Hepatocyte (in vitro differentiated cells): ENCODE measurements around the gene NOTCH4. TPM values are rescaled to one million over a fixed set of nuclear protein-coding genes. Genes with fewer than 3 reads are reported as not detected.
A peak's percentile ranks its signal among the peaks of the same experiment; 100 is the strongest.

Experiments
- DNase-seq: peaks from one replicate; pipeline ENCODE4 v3.0.0-alpha.2; 2016; ENCODE audit warnings: low spot score
- H2AFZ ChIP-seq: fragments of 200-600 bp; sonication (generic); 2 replicates; pipeline ENCODE4 v1.6.0; 2016; ENCODE audit warnings: antibody characterized with exemption, mild to moderate bottlenecking
- H3K27ac ChIP-seq: fragments of 200-600 bp; sonication (generic); 2 replicates; pipeline ENCODE4 v1.5.1; 2016; ENCODE audit warnings: mild to moderate bottlenecking
- H3K27me3 ChIP-seq: fragments of 200-600 bp; sonication (generic); 2 replicates; pipeline ENCODE4 v1.6.1; 2016
- H3K36me3 ChIP-seq: fragments of 200-600 bp; sonication (generic); replicated peaks from 2 replicates; pipeline ENCODE4 v1.5.1; 2016; ENCODE audit warnings: low read depth; ENCODE audit not compliant: insufficient read depth
- H3K4me1 ChIP-seq: fragments of 200-600 bp; sonication (generic); 2 replicates; pipeline ENCODE4 v1.5.1; 2016; ENCODE audit warnings: mild to moderate bottlenecking, moderate library complexity; ENCODE audit not compliant: insufficient read depth
- H3K4me2 ChIP-seq: fragments of 200-600 bp; sonication (generic); 2 replicates; pipeline ENCODE4 v1.6.0; 2016
- H3K4me3 ChIP-seq: fragments of 200-600 bp; sonication (generic); 2 replicates; pipeline ENCODE4 v1.5.1; 2016; ENCODE audit warnings: mild to moderate bottlenecking
- H3K79me2 ChIP-seq: fragments of 200-600 bp; sonication (generic); 2 replicates; pipeline ENCODE4 v1.6.0; 2017; ENCODE audit warnings: mild to moderate bottlenecking
- H3K9me2 ChIP-seq: fragments of 200-600 bp; sonication (generic); replicated peaks from 2 replicates; pipeline ENCODE4 v1.6.0; 2017; ENCODE audit warnings: mild to moderate bottlenecking; ENCODE audit not compliant: insufficient read depth
- H3K9me3 ChIP-seq: fragments of 200-600 bp; sonication (generic); 2 replicates; pipeline ENCODE4 v1.5.1; 2016; ENCODE audit warnings: low read depth, mild to moderate bottlenecking
- H4K20me1 ChIP-seq: fragments of 200-600 bp; sonication (generic); 2 replicates; pipeline ENCODE4 v1.6.0; 2016; ENCODE audit warnings: mild to moderate bottlenecking; ENCODE audit not compliant: insufficient read depth, poor library complexity, severe bottlenecking
- CTCF ChIP-seq: fragments of 200-600 bp; sonication (generic); IDR thresholded peaks from 2 replicates; pipeline ENCODE4 v1.5.1; 2016; ENCODE audit warnings: antibody characterized with exemption, mild to moderate bottlenecking; ENCODE audit not compliant: poor library complexity
- EZH2 ChIP-seq: fragments of 200-600 bp; sonication (generic); IDR thresholded peaks from 2 replicates; pipeline ENCODE4 v1.6.1; 2016; ENCODE audit warnings: antibody characterized with exemption, mild to moderate bottlenecking, borderline replicate concordance
- EZH2phosphoT487 ChIP-seq: fragments of 200-600 bp; sonication (generic); IDR thresholded peaks from one replicate; pipeline ENCODE4 v1.6.1; 2018; ENCODE audit warnings: antibody characterized with exemption, mild to moderate bottlenecking, low read depth, moderate library complexity; ENCODE audit not compliant: unreplicated experiment, severe bottlenecking
- WGBS: methylation state at CpG from one replicate; pipeline ENCODE4 v1.1.6; 2016; ENCODE audit warnings: low lambda C conversion rate; ENCODE audit errors: missing lambda C conversion rate; 5-methylcytosine and 5-hydroxymethylcytosine counted together
- polyA plus RNA-seq: library from polyadenylated mRNA; unstranded; fragments of >200 nt; fragmentation: Nextera tagmentation; extraction: Ambion mirVana; gene quantifications from 2 replicates; pipeline ENCODE4 v1.2.1, GENCODE V29; 2016
- total RNA-seq: library from RNA; depleted of rRNA; stranded (reverse); fragments of >200 nt; gene quantifications from 2 replicates; pipeline ENCODE4 v1.2.3, GENCODE V29; 2014

NOTCH4 gene
- total and polyA plus RNA-seq, 2 experiments from 2014 or later, result 2.7 to 3.6 TPM

- H3K36me3 ChIP-seq, result peaks cover 6% of the 10 kb centered on the region
- no peak for TF ChIP-seq EZH2
- TF ChIP-seq CTCF, result no peak
- no peak for TF ChIP-seq EZH2phosphoT487
Measured at GRCh38 chr6:32156891-32157290, 67.0 kb downstream of the NOTCH4 start.

GRCh38 chr6:32154514-32155161, 69.2 kb downstream of the NOTCH4 start:
- Histone ChIP-seq H2AFZ (peak overlapping the region; percentile 61), H3K9me2 (no peaks in the 10 kb centered on the region), H3K36me3 (peaks cover 6% of the 10 kb centered on the region), H3K27me3 (peaks cover 9% of the 10 kb centered on the region), H4K20me1 (no peaks in the 10 kb centered on the region), H3K4me3 (peak overlapping the region; percentile 72), H3K9me3 (no peaks in the 10 kb centered on the region), H3K4me2 (peak overlapping the region; percentile 87), H3K4me1 (peaks cover 22% of the 10 kb centered on the region), H3K27ac (peak overlapping the region; percentile 96), H3K79me2 (peaks cover 28% of the 10 kb centered on the region)
- peak; percentile 69 for TF ChIP-seq CTCF
- no peak for TF ChIP-seq EZH2phosphoT487
- peak; percentile 90 for DNase-seq
- WGBS, result 14% methylated on average over 34 of the region's 34 CpGs

More at GRCh38 chr6:32156891-32157290, 67.0 kb downstream of the NOTCH4 start:
- Histone ChIP-seq H3K9me3 (no peaks in the 10 kb centered on the region), H3K4me2 (no peak overlapping the region), H3K27me3 (no peaks in the 10 kb centered on the region), H3K4me3 (no peak overlapping the region), H4K20me1 (no peaks in the 10 kb centered on the region), H3K79me2 (peaks cover 28% of the 10 kb centered on the region), H3K4me1 (peaks cover 21% of the 10 kb centered on the region), H3K27ac (no peak overlapping the region), H3K9me2 (no peaks in the 10 kb centered on the region), H2AFZ (no peak overlapping the region)
- 97% methylated on average over 9 of the region's 9 CpGs for WGBS
- no peak for DNase-seq

- Histone ChIP-seq H3K9me2 (no peaks in the 10 kb centered on the region), H3K27me3 (peaks cover 17% of the 10 kb centered on the region), H3K4me1 (peaks cover 22% of the 10 kb centered on the region), H2AFZ (peak within 1 kb of the TSS; percentile 61), H3K9me3 (no peaks in the 10 kb centered on the region), H3K36me3 (peaks cover 6% of the 10 kb centered on the region), H3K79me2 (peaks cover 28% of the 10 kb centered on the region), H4K20me1 (no peaks in the 10 kb centered on the region), H3K4me3 (peak within 1 kb of the TSS; percentile 72), H3K27ac (peak within 1 kb of the TSS; percentile 96), H3K4me2 (peak within 1 kb of the TSS; percentile 87)
- DNase-seq, result peak; percentile 94
- 1% methylated on average over 43 of the region's 52 CpGs for WGBS
- no peak for TF ChIP-seq EZH2
- TF ChIP-seq EZH2phosphoT487, result no peak
- peak; percentile 28 for TF ChIP-seq CTCF
Measured at GRCh38 chr6:32153564-32154513, 70.0 kb downstream of the NOTCH4 start, which contains the start of gene PPT2. Gene PPT2 (plus strand): TSS chr6:32154141. CDS start chr6:32154595, 454 bp downstream.
